A549 (cell line): ENCODE measurements around the gene PTPRN2. TPM values are rescaled to one million over a fixed set of nuclear protein-coding genes. Genes with fewer than 3 reads are reported as not detected.

Source experiments
- ATAC-seq, 2 experiments: fragments of 200-7000 bp in 1 of 2; fragments of >200 bp in 1 of 2; cut with Nextera tagmentation in 1 of 2; cut with Tn5 transposase in 1 of 2; 3 replicates each; pipeline versions ENCODE4 v1.8.0 to v1.9.1; 2018 to 2020; ENCODE audit warnings: mild to moderate bottlenecking in 1 of 2, moderate library complexity in 1 of 2
- CTCF ChIA-PET: fragments of 300-600 bp; sonication (Branson Sonifier 250); formaldehyde crosslinking; extraction: SDS; loops from one replicate; lab custom pipeline; 2021; ENCODE audit warnings: antibody characterized with exemption, inconsistent platforms; lab: Yijun Ruan, JAX
- POLR2A ChIA-PET: fragments of 350-600 bp; formaldehyde crosslinking; extraction: SDS; loops from one replicate; lab custom pipeline; 2021; ENCODE audit warnings: antibody characterized with exemption, inconsistent platforms; lab: Yijun Ruan, JAX
- DNase-seq, 2 experiments: peaks; one replicate each; pipeline versions ENCODE4 v3.0.0 to v3.0.0-alpha.2; 2011 to 2016; ENCODE audit warnings: low read depth in 1 of 2, low spot score in 1 of 2
- FAIRE-seq: peaks from 2 replicates; lab custom pipeline; 2011; peaks lifted over from hg19 to GRCh38; lab: Jason Lieb, UNC
- H3K27ac ChIP-seq, 2 experiments: fragments of >200 bp; sonication (Bioruptor Twin); formaldehyde crosslinking; 3 replicates each; pipeline ENCODE4 v1.5.1; 2016 to 2017
- H3K4me1 ChIP-seq: fragments of >200 bp; sonication (Bioruptor Twin); formaldehyde crosslinking; 3 replicates; pipeline ENCODE4 v1.6.1; 2016
- H3K4me2 ChIP-seq: fragments of >200 bp; sonication (Bioruptor Twin); formaldehyde crosslinking; 3 replicates; pipeline ENCODE4 v1.6.1; 2016
- H3K4me3 ChIP-seq: fragments of >200 bp; sonication (Bioruptor Twin); formaldehyde crosslinking; 3 replicates; pipeline ENCODE4 v1.5.1; 2016
- H3K9me3 ChIP-seq: fragments of >200 bp; sonication (Bioruptor Twin); formaldehyde crosslinking; 3 replicates; pipeline ENCODE4 v1.6.1; 2016
- BCL3 ChIP-seq: fragments of >200 bp; sonication (Bioruptor Twin); formaldehyde crosslinking; IDR thresholded peaks from 3 replicates; pipeline ENCODE4 v1.6.1; 2016
- BHLHE40 ChIP-seq: IDR thresholded peaks from 2 replicates; pipeline ENCODE4 v1.6.1; 2012; ENCODE audit warnings: low read depth, low read length, inconsistent platforms
- CBX2 ChIP-seq: fragments of 200-600 bp; sonication (generic); IDR thresholded peaks from 2 replicates; pipeline ENCODE4 v1.6.1; 2016; ENCODE audit warnings: low read depth, mild to moderate bottlenecking, borderline replicate concordance
- CHD2 ChIP-seq: fragments of 150-350 bp; IDR thresholded peaks from 2 replicates; pipeline ENCODE4 v1.6.1; 2014; ENCODE audit warnings: low read length; ENCODE audit not compliant: partially characterized antibody
- CHD4 ChIP-seq: fragments of 200-600 bp; sonication (generic); IDR thresholded peaks from 2 replicates; pipeline ENCODE4 v1.6.1; 2016; ENCODE audit warnings: antibody characterized with exemption, mild to moderate bottlenecking, borderline replicate concordance
- EHF ChIP-seq: fragments of 250-450 bp; sonication (Bioruptor Pico); IDR thresholded peaks from 2 replicates; pipeline ENCODE4 v1.5.0; 2020; ENCODE audit warnings: mild to moderate bottlenecking
- ESRRA ChIP-seq: fragments of 150-350 bp; IDR thresholded peaks from 2 replicates; pipeline ENCODE4 v1.6.1; 2014; ENCODE audit warnings: mild to moderate bottlenecking, low read length, borderline replicate concordance
- FOSB ChIP-seq: fragments of 250-450 bp; sonication (Bioruptor Pico); IDR thresholded peaks from 2 replicates; pipeline ENCODE4 v1.5.0; 2020; ENCODE audit warnings: mild to moderate bottlenecking, moderate library complexity
- FOSL2 ChIP-seq, 2 experiments: fragments of 450-650 bp in 1 of 2; fragments of >200 bp in 1 of 2; sonication (Bioruptor Twin) in 1 of 2; formaldehyde crosslinking; IDR thresholded peaks; 2 replicates each; pipeline versions ENCODE4 v1.5.0 to v1.6.1; 2016 to 2020; ENCODE audit warnings: mild to moderate bottlenecking in 1 of 2, moderate library complexity in 1 of 2
- HDAC2 ChIP-seq: fragments of 200-600 bp; sonication (generic); IDR thresholded peaks from 2 replicates; pipeline ENCODE4 v1.6.1; 2016
- HMGXB4 ChIP-seq: fragments of 250-450 bp; sonication (Bioruptor Pico); IDR thresholded peaks from 2 replicates; pipeline ENCODE4 v1.5.0; 2021; ENCODE audit warnings: mild to moderate bottlenecking, moderate library complexity, borderline replicate concordance
- HOXB13 ChIP-seq: fragments of 250-450 bp; sonication (Bioruptor Pico); IDR thresholded peaks from 2 replicates; pipeline ENCODE4 v1.5.0; 2020; ENCODE audit warnings: low read depth, mild to moderate bottlenecking, moderate library complexity
- KDM1A ChIP-seq: fragments of 200-600 bp; sonication (generic); IDR thresholded peaks from 2 replicates; pipeline ENCODE4 v1.6.1; 2016; ENCODE audit warnings: low read depth, mild to moderate bottlenecking
- KDM5A ChIP-seq: fragments of 200-600 bp; sonication (generic); IDR thresholded peaks from 2 replicates; pipeline ENCODE4 v1.6.1; 2016; ENCODE audit warnings: antibody characterized with exemption, mild to moderate bottlenecking
- MAZ ChIP-seq: fragments of 150-350 bp; IDR thresholded peaks from 2 replicates; pipeline ENCODE4 v1.6.1; 2014; ENCODE audit warnings: antibody characterized with exemption, low read depth, low read length, borderline replicate concordance
- NFE2L2 ChIP-seq: fragments of 150-350 bp; conservative IDR thresholded peaks from 2 replicates; pipeline ENCODE4 v1.6.1; 2014; ENCODE audit warnings: low read length
- PHF8 ChIP-seq: fragments of 200-600 bp; sonication (generic); IDR thresholded peaks from 2 replicates; pipeline ENCODE4 v1.6.1; 2016; ENCODE audit warnings: low read depth, mild to moderate bottlenecking, antibody characterized with exemption, moderate library complexity, borderline replicate concordance
- POLR2A ChIP-seq: IDR thresholded peaks from 2 replicates; pipeline ENCODE4 v1.6.1; 2012; ENCODE audit warnings: mild to moderate bottlenecking, low read length
- POLR2AphosphoS2 ChIP-seq: conservative IDR thresholded peaks from 2 replicates; pipeline ENCODE4 v1.6.1; 2012; ENCODE audit warnings: low read length, improper control_type of control experiment, inconsistent platforms
- RAD21 ChIP-seq, 2 experiments: fragments of >200 bp in 1 of 2; sonication (Bioruptor Twin) in 1 of 2; formaldehyde crosslinking in 1 of 2; IDR thresholded peaks in 1 of 2; conservative IDR thresholded peaks in 1 of 2; 2 replicates in 1 of 2; 3 replicates in 1 of 2; pipeline ENCODE4 v1.6.1; 2012 to 2018; ENCODE audit warnings: inconsistent platforms in 1 of 2
- RFX5 ChIP-seq: fragments of 450-650 bp; IDR thresholded peaks from 2 replicates; pipeline ENCODE4 v1.7.1; 2014; ENCODE audit warnings: antibody characterized with exemption, mild to moderate bottlenecking, moderate library complexity
- RNF2 ChIP-seq: fragments of 200-600 bp; sonication (generic); IDR thresholded peaks from 2 replicates; pipeline ENCODE4 v1.6.1; 2016; ENCODE audit warnings: low read depth, mild to moderate bottlenecking, antibody characterized with exemption, moderate library complexity, borderline replicate concordance
- TP53 ChIP-seq: fragments of 250-450 bp; sonication (Bioruptor Pico); IDR thresholded peaks from 2 replicates; pipeline ENCODE4 v1.5.0; 2021; ENCODE audit warnings: mild to moderate bottlenecking, moderate library complexity
- ZNF302 ChIP-seq: fragments of 250-450 bp; sonication (Bioruptor Pico); IDR thresholded peaks from 2 replicates; pipeline ENCODE4 v1.9.0; 2021; ENCODE audit warnings: inconsistent platforms, mild to moderate bottlenecking, moderate library complexity
- ZSCAN20 ChIP-seq: fragments of 250-450 bp; sonication (Bioruptor Pico); IDR thresholded peaks from 2 replicates; pipeline ENCODE4 v1.8.0; 2022; ENCODE audit warnings: mild to moderate bottlenecking, moderate library complexity
- WGBS: methylation state at CpG from one replicate; pipeline ENCODE4 v1.1.6; 2017; ENCODE audit errors: missing lambda C conversion rate; 5-methylcytosine and 5-hydroxymethylcytosine counted together
- polyA plus RNA-seq, 4 experiments: library from polyadenylated mRNA; depleted of rRNA in 3 of 4; stranded (reverse); fragments of >200 nt; fragmentation: RNase III in 1 of 4; extraction: RNeasy Plus Mini Kit Qiagen cat#74134 plus additional on column Dnase treatment in 1 of 4; gene quantifications; 2 replicates in 3 of 4; 3 replicates in 1 of 4; pipeline ENCODE4 v1.2.3, GENCODE V29; 2011 to 2017

Gene PTPRN2
- polyA plus RNA-seq, 2 of the 4 experiments (the other 2 are of a cell fraction): 0.41 to 1.2 TPM

- FAIRE-seq: no peak
- no peaks in the 10 kb centered on the region for H3K9me3 ChIP-seq
- TF ChIP-seq HOXB13 (CRISPR knock-in tag) (no peak), POLR2A (no peak), NFE2L2 (no peak), EHF (no peak), ESRRA (no peak), CHD2 (no peak), RFX5 (no peak), ZSCAN20 (CRISPR knock-in tag) (no peak), KDM5A (no peak), BHLHE40 (no peak), HMGXB4 (CRISPR knock-in tag) (no peak), KDM1A (no peak), MAZ (no peak), TP53 (CRISPR knock-in tag) (no peak), ZNF302 (no peak), RAD21 (conservative IDR thresholded peaks at IDR 0.05 in 1 of 2, IDR thresholded peaks at IDR 0.05 in 1 of 2) (no peak), CHD4 (no peak), FOSL2 (IDR thresholded peaks at IDR 0.05) (no peak), FOSL2 (CRISPR knock-in tag; IDR thresholded peaks at IDR 0.05) (no peak), RNF2 (no peak)
- TF ChIP-seq, all 56 proteins: peak for 0
- H3K27ac ChIP-seq: no peak overlapping the region
- 13% methylated on average over 13 of the region's 18 CpGs for WGBS
- ChIA-PET CTCF (no interaction called here), POLR2A (no interaction called here)
- ATAC-seq (no peak), DNase-seq (no peak)
- no peaks in the 10 kb centered on the region for H3K4me1 ChIP-seq
- H3K4me3 ChIP-seq: no peak overlapping the region
- H3K4me2 ChIP-seq: no peak overlapping the region
Measured at GRCh38 chr7:157831143-157831905, 756.3 kb downstream of the PTPRN2 start.

- CTCF ChIA-PET: no interaction called here
- H3K9me3 ChIP-seq: no peaks in the 10 kb centered on the region
- POLR2A ChIA-PET: no interaction called here
- ATAC-seq (no peak), DNase-seq (no peak), FAIRE-seq (no peak)
- no peak overlapping the region for H3K4me3 ChIP-seq
- no peak for TF ChIP-seq POLR2A
- TF ChIP-seq POLR2AphosphoS2: no peak
- no peak for TF ChIP-seq PHF8
- TF ChIP-seq BCL3: no peak
- TF ChIP-seq ZSCAN20 (CRISPR knock-in tag): no peak
- no peak for TF ChIP-seq CBX2
- no peak for TF ChIP-seq EHF
- no peak for TF ChIP-seq FOSB (CRISPR knock-in tag)
- no peak for TF ChIP-seq HDAC2
- H3K27ac ChIP-seq: no peak overlapping the region
- no peaks in the 10 kb centered on the region for H3K4me1 ChIP-seq
- 29% methylated on average over 5 of the region's 13 CpGs for WGBS
- no peak overlapping the region for H3K4me2 ChIP-seq
Measured at GRCh38 chr7:157830331-157830730, 757.3 kb downstream of the PTPRN2 start.
